PC-3 (cell line): ENCODE results near the gene FAR1. TPM values are rescaled to one million over a fixed set of nuclear protein-coding genes. Genes with fewer than 3 reads are reported as not detected.

ENCODE experiments used
- ATAC-seq: fragments of 200-7000 bp; cut with Tn5 transposase; 2 replicates; pipeline ENCODE4 v1.9.1; 2020; ENCODE audit warnings: mild to moderate bottlenecking, moderate library complexity
- BruUV-seq: library from RNA; stranded (reverse); fragments of 400-500 nt; replicated peaks from 2 replicates; lab custom pipeline; 2021; lab: Mats Ljungman, UMichigan
- CTCF ChIA-PET: fragments of 300-600 bp; sonication (Branson Sonifier 250); formaldehyde crosslinking; loops from one replicate; lab custom pipeline; 2022; ENCODE audit warnings: antibody characterized with exemption; lab: Charles Lee
- POLR2A ChIA-PET: fragments of 300-600 bp; sonication (Branson Sonifier 250); formaldehyde crosslinking; loops from one replicate; lab custom pipeline; 2022; ENCODE audit warnings: antibody characterized with exemption; ENCODE audit not compliant: unreplicated experiment; lab: Charles Lee
- DNase-seq: peaks from one replicate; pipeline ENCODE4 v3.0.0-alpha.2; 2015
- H2AFZ ChIP-seq: fragments of 300-600 bp; sonication (generic); 2 replicates; pipeline ENCODE4 v1.6.0; 2016; ENCODE audit warnings: antibody characterized with exemption, low read length
- H3F3A ChIP-seq: fragments of 300-600 bp; sonication (generic); one replicate; pipeline ENCODE4 v1.6.0; 2017; ENCODE audit warnings: antibody characterized with exemption, low read length, control low read depth, mild to moderate bottlenecking; ENCODE audit not compliant: unreplicated experiment
- H3K27ac ChIP-seq: fragments of 300-600 bp; sonication (generic); 2 replicates; pipeline ENCODE4 v1.5.1; 2016; ENCODE audit warnings: mild to moderate bottlenecking, low read length
- H3K27me3 ChIP-seq: fragments of 300-600 bp; sonication (generic); 2 replicates; pipeline ENCODE4 v1.6.1; 2016; ENCODE audit warnings: low read length, mixed read lengths
- H3K36me3 ChIP-seq: fragments of 300-600 bp; sonication (generic); 2 replicates; pipeline ENCODE4 v1.6.1; 2016; ENCODE audit warnings: low read depth, mixed run types, low read length, mixed read lengths
- H3K4me1 ChIP-seq: fragments of 300-600 bp; sonication (generic); 2 replicates; pipeline ENCODE4 v1.5.1; 2016; ENCODE audit warnings: low read length; ENCODE audit not compliant: insufficient read depth
- H3K4me2 ChIP-seq: fragments of 300-600 bp; sonication (generic); 2 replicates; pipeline ENCODE4 v1.6.0; 2016; ENCODE audit warnings: low read length
- H3K4me3 ChIP-seq: fragments of 300-600 bp; sonication (generic); 2 replicates; pipeline ENCODE4 v1.5.1; 2016; ENCODE audit warnings: mild to moderate bottlenecking, low read length, mixed read lengths
- H3K79me2 ChIP-seq: fragments of 300-600 bp; sonication (generic); 2 replicates; pipeline ENCODE4 v1.6.1; 2017; ENCODE audit warnings: low read length, mixed read lengths
- H3K9ac ChIP-seq: fragments of 300-600 bp; sonication (generic); 2 replicates; pipeline ENCODE4 v1.6.0; 2016; ENCODE audit warnings: mild to moderate bottlenecking, low read length
- H3K9me2 ChIP-seq: fragments of 300-600 bp; sonication (generic); replicated peaks from 2 replicates; pipeline ENCODE4 v1.6.1; 2016; ENCODE audit warnings: mixed run types, low read length, mixed read lengths
- H3K9me3 ChIP-seq: fragments of 300-600 bp; sonication (generic); 2 replicates; pipeline ENCODE4 v1.6.1; 2016; ENCODE audit warnings: low read length, mixed read lengths
- H4K20me1 ChIP-seq: fragments of 300-600 bp; sonication (generic); 2 replicates; pipeline ENCODE4 v1.6.1; 2016; ENCODE audit warnings: low read length, mixed read lengths
- CTCF ChIP-seq: fragments of 300-600 bp; sonication (generic); conservative IDR thresholded peaks from 2 replicates; pipeline ENCODE4 v1.5.1; 2017; ENCODE audit warnings: antibody characterized with exemption, low read depth, mild to moderate bottlenecking, low read length
- EZH2 ChIP-seq: fragments of 300-600 bp; sonication (generic); IDR thresholded peaks from one replicate; pipeline ENCODE4 v1.6.1; 2017; ENCODE audit warnings: antibody characterized with exemption, mild to moderate bottlenecking, low read length; ENCODE audit not compliant: unreplicated experiment
- EZH2phosphoT487 ChIP-seq: fragments of 300-600 bp; sonication (generic); IDR thresholded peaks from 2 replicates; pipeline ENCODE4 v1.6.1; 2018; ENCODE audit warnings: mild to moderate bottlenecking, antibody characterized with exemption, low read length, borderline replicate concordance
- intact Hi-C: fragments of 100-400 bp; cut with micrococcal nuclease; formaldehyde crosslinking; loops from 2 replicates; pipeline ENCODE4 v1.9.0; 2023
- total RNA-seq: library from RNA; depleted of rRNA; stranded (reverse); fragments of >200 nt; gene quantifications from 2 replicates; pipeline ENCODE4 v1.2.3, GENCODE V29; 2014

Gene FAR1
- total RNA-seq, 1 experiment from 2014 or later = 45.6 TPM

- Histone ChIP-seq H3K4me2 (peak overlapping the region; percentile 90), H3K9me2 (no peaks in the 10 kb centered on the region), H3K9ac (peak overlapping the region; percentile 93), H2AFZ (peak overlapping the region; percentile 83), H3F3A (no peaks in the 10 kb centered on the region), H3K27ac (peak overlapping the region; percentile 24; the same call in 1 of the 2 replicates), H3K27me3 (no peaks in the 10 kb centered on the region), H3K9me3 (no peaks in the 10 kb centered on the region), H3K36me3 (no peaks in the 10 kb centered on the region), H4K20me1 (peaks cover 28% of the 10 kb centered on the region; the same call in 1 of the 2 replicates), H3K79me2 (peaks cover 55% of the 10 kb centered on the region), H3K4me3 (peak overlapping the region; percentile 92), H3K4me1 (peaks cover 22% of the 10 kb centered on the region)
- TF ChIP-seq EZH2 (no peak), CTCF (no peak), EZH2phosphoT487 (no peak)
- CTCF ChIA-PET = no interaction called here
- DNase-seq (peak; percentile 37), ATAC-seq (peak; percentile 14)
- TSS peak; percentile 43 for BruUV-seq
- POLR2A ChIA-PET = no interaction called here
- intact Hi-C loops = loop anchor here (10.0 kb wide), 3 partner anchors 196 to 394 kb away; partner anchors contain the start of genes BMAL1 and BTBD10
Observed at GRCh38 chr11:13668957-13669521, 571 bp downstream of the FAR1 start.

GRCh38 chr11:13669544-13670488 is 1.3 kb downstream of the FAR1 start:
- POLR2A ChIA-PET = no interaction called here
- peaks cover 63% of the 10 kb centered on the region for H3K79me2 ChIP-seq
- H2AFZ ChIP-seq = peak overlapping the region; percentile 83; the same call in 1 of the 2 replicates
- peak overlapping the region; percentile 93 for H3K9ac ChIP-seq
- H3K9me2 ChIP-seq = no peaks in the 10 kb centered on the region
- DNase-seq (no peak), ATAC-seq (no peak)
- H3F3A ChIP-seq = no peaks in the 10 kb centered on the region
- H3K4me3 ChIP-seq = peak overlapping the region; percentile 92
- peaks cover 34% of the 10 kb centered on the region for H4K20me1 ChIP-seq
- no TSS peak for BruUV-seq
- no peak for TF ChIP-seq EZH2
- no peak for TF ChIP-seq EZH2phosphoT487
- TF ChIP-seq CTCF = no peak
- H3K27ac ChIP-seq = no peak overlapping the region
- intact Hi-C loops = loop anchor here (10.0 kb wide), 3 partner anchors 195 to 395 kb away; partner anchors contain the start of genes BMAL1 and BTBD10
- H3K27me3 ChIP-seq = no peaks in the 10 kb centered on the region
- H3K36me3 ChIP-seq = no peaks in the 10 kb centered on the region
- CTCF ChIA-PET = no interaction called here
- H3K4me2 ChIP-seq = peak overlapping the region; percentile 90
- H3K4me1 ChIP-seq = peaks cover 20% of the 10 kb centered on the region
- no peaks in the 10 kb centered on the region for H3K9me3 ChIP-seq
